ENCODE measurements around the gene MCEE. TPM values are rescaled to one million over a fixed set of nuclear protein-coding genes. Genes with fewer than 3 reads are reported as not detected.

MCEE gene
- total RNA-seq, 4 donors from 2014 or later: 9.0 to 23.3 (median 12.4) TPM

DNA sequence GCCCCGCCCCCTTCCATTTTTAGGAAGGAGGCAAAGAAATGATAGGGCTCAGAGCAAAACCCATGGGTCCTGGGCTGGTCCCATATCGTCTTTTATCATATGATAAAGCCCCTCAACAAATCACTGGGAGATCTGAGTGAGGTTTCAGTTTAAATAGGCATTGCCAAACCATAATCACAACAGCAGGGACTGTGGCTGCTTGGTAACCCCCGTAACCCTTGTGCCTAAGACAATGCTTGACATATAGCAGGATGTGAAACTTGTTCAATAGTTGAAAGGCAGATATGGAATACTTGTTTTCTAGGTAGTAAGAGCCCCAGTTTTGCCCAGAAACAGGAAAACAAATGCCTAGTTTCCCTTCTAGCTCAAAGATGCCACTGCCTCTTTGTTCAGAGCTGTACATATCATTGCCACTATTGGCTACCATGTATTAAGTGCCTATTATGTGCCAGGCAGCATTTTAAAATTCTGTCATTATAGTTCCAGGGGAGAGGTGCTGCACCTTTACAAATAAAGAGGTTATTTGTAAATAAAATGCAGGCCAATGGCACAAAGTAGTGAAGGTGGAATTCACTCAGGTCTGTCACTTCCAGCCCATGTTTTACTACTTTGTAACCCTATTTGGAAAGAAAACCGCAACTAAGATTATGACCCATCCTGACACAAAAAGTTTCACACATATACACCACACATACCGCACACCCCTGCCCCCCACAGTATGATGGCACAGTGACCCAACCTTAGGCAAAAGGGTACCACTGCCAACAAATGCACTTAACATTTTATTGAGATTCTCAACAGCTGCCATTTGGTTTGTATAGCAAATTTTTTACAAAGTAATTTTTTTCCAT, 47.4 kb downstream of the MCEE start:
- Histone ChIP-seq H3K27ac (replicated peaks in 1 of 4) (no peak overlapping the region), H3K4me3 (no peak overlapping the region), H3K27me3 (no peaks in the 10 kb centered on the region), H3K9me3 (no peaks in the 10 kb centered on the region), H3K36me3 (peaks cover 15 to 23% (median 21%) of the 10 kb centered on the region in 4 donors), H3K4me1 (peaks cover 0 to 10% (median 5%) of the 10 kb centered on the region in 4 donors)
- 85% methylated on average over 5 of the region's 5 CpGs for WGBS
- no peak for DNase-seq (ENCODE audit: extremely low spot score)
- no peak for TF ChIP-seq POLR2A (IDR thresholded peaks at IDR 0.05; ENCODE audit: low read depth)
- no peak for TF ChIP-seq EP300 (IDR thresholded peaks at IDR 0.05)
- no peak for TF ChIP-seq POLR2AphosphoS5 (IDR thresholded peaks at IDR 0.05)
- TF ChIP-seq CTCF (IDR thresholded peaks at IDR 0.05): no peak
- intact Hi-C loops (cut with DNase I): no loop called here

- Histone ChIP-seq H3K27me3 (no peaks in the 10 kb centered on the region), H3K27ac (replicated peaks in 1 of 4) (no peak overlapping the region), H3K9me3 (no peaks in the 10 kb centered on the region), H3K4me1 (no peaks in the 10 kb centered on the region), H3K4me3 (no peak overlapping the region), H3K36me3 (peaks cover 47 to 63% (median 61%) of the 10 kb centered on the region in 4 donors)
- DNase-seq (ENCODE audit: extremely low spot score): no peak
- WGBS: 88% methylated on average over 3 of the region's 3 CpGs
- intact Hi-C loops (cut with DNase I): no loop called here
- TF ChIP-seq POLR2A (IDR thresholded peaks at IDR 0.05; ENCODE audit: low read depth): no peak
- no peak for TF ChIP-seq POLR2AphosphoS5 (IDR thresholded peaks at IDR 0.05)
- TF ChIP-seq CTCF (IDR thresholded peaks at IDR 0.05): no peak
- TF ChIP-seq EP300 (IDR thresholded peaks at IDR 0.05): no peak
Measured at GRCh38 chr2:71078624-71079023, 51.4 kb downstream of the MCEE start.

DNA sequence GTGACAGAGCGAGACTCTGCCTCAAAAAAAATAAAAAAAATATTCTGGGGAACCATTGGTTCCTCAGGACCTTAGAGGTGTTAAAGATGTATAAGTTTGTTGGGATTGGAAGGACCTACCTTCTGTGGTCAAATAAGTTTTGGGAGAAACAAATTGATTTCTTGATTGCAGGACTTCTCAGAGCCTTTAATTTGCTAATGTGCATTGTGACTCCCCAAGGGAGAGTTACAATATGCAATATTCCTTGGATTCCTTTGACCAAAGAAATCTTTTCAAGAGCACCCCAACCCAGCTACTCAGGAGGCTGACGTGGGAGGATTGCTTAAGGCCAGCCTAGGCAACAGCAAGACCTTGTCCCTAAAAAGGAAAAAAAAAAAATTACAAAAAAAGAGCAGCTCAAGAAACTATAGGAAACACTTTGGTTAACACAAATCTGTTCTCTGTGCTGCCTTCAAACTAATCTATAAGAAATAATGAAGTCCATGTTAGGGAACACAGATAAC, 55.1 kb downstream of the MCEE start:
- TF ChIP-seq POLR2AphosphoS5 (IDR thresholded peaks at IDR 0.05) (no peak), CTCF (IDR thresholded peaks at IDR 0.05) (no peak), POLR2A (IDR thresholded peaks at IDR 0.05; ENCODE audit: low read depth) (no peak), EP300 (IDR thresholded peaks at IDR 0.05) (no peak)
- H3K4me1 ChIP-seq: peaks cover 16 to 27% (median 22%) of the 10 kb centered on the region in 4 donors
- intact Hi-C loops (cut with DNase I): loop anchor here (5.0 kb wide), 1 partner anchor 57 kb away; the partner anchor contains the start of genes MCEE and MPHOSPH10
- WGBS: 100% methylated on average over 2 of the region's 2 CpGs
- H3K36me3 ChIP-seq: peaks cover 51 to 77% (median 69%) of the 10 kb centered on the region in 4 donors
- no peak for DNase-seq (ENCODE audit: extremely low spot score)
- H3K4me3 ChIP-seq: no peak overlapping the region
- no peak overlapping the region for H3K27ac ChIP-seq (replicated peaks in 1 of 4)
- no peaks in the 10 kb centered on the region for H3K27me3 ChIP-seq
- H3K9me3 ChIP-seq: no peaks in the 10 kb centered on the region

GRCh38 chr2:71073475-71073874, 56.6 kb downstream of the MCEE start:
- Histone ChIP-seq H3K36me3 (peaks cover 44 to 63% (median 56%) of the 10 kb centered on the region in 4 donors), H3K27ac (replicated peaks in 1 of 4) (no peak overlapping the region), H3K27me3 (no peaks in the 10 kb centered on the region), H3K9me3 (no peaks in the 10 kb centered on the region), H3K4me3 (no peak overlapping the region), H3K4me1 (peaks cover 24 to 40% (median 32%) of the 10 kb centered on the region in 4 donors)
- 96% methylated on average over 8 of the region's 8 CpGs for WGBS
- intact Hi-C loops (cut with DNase I): loop anchor here (5.0 kb wide), 1 partner anchor 59 kb away; the partner anchor contains the start of genes MCEE and MPHOSPH10
- no peak for TF ChIP-seq EP300 (IDR thresholded peaks at IDR 0.05)
- TF ChIP-seq POLR2A (IDR thresholded peaks at IDR 0.05; ENCODE audit: low read depth): no peak
- DNase-seq (ENCODE audit: extremely low spot score): no peak

DNA sequence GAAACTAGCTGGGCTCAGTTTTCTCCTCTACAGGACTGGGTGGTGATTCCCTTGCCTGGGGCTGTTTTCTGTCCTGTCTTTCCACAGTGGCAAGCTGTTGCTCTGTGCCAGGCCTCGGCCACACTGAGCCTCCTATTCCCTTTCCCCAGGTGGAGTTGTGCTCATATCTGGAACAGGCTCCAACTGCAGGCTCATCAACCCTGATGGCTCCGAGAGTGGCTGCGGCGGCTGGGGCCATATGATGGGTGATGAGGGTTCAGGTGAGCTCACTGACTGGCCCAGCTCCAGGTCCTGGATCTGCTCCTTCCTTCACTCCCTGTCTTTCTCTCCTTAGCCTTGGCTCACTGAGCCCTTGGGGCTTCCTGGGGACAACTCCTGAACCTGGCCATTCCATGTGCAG, 57.5 kb downstream of the MCEE start:
- H3K27me3 ChIP-seq: no peaks in the 10 kb centered on the region
- H3K4me1 ChIP-seq: peaks cover 26 to 43% (median 35%) of the 10 kb centered on the region in 4 donors
- intact Hi-C loops (cut with DNase I): loop anchor here (5.0 kb wide), 1 partner anchor 60 kb away; the partner anchor contains the start of genes MCEE and MPHOSPH10
- no peak for DNase-seq (ENCODE audit: extremely low spot score)
- H3K4me3 ChIP-seq: no peak overlapping the region
- H3K36me3 ChIP-seq: peaks cover 35 to 53% (median 46%) of the 10 kb centered on the region in 4 donors
- H3K9me3 ChIP-seq: no peaks in the 10 kb centered on the region
- no peak overlapping the region for H3K27ac ChIP-seq (replicated peaks in 1 of 4)
- TF ChIP-seq POLR2A (IDR thresholded peaks at IDR 0.05; ENCODE audit: low read depth) (no peak), EP300 (IDR thresholded peaks at IDR 0.05) (no peak), CTCF (IDR thresholded peaks at IDR 0.05) (no peak)
- 94% methylated on average over 3 of the region's 4 CpGs for WGBS
